Endothelial cell of umbilical vein (primary cell): ENCODE results near the gene FSIP1. TPM values are rescaled to one million over a fixed set of nuclear protein-coding genes. Genes with fewer than 3 reads are reported as not detected.
A peak's percentile ranks its signal among the peaks of the same experiment; 100 is the strongest.

ENCODE experiments used
- BruUV-seq: library from RNA; stranded (reverse); fragments of 400-500 nt; replicated peaks from 2 replicates; lab custom pipeline; 2021; lab: Mats Ljungman, UMichigan
- CTCF ChIA-PET: fragments of 300-600, 350-600 bp; sonication (Branson Sonifier 250); formaldehyde crosslinking; loops from one replicate; lab custom pipeline; 2021; ENCODE audit warnings: antibody characterized with exemption, inconsistent platforms; lab: Charles Lee
- POLR2A ChIA-PET: fragments of 300-600, 350-600 bp; sonication (Branson Sonifier 250); formaldehyde crosslinking; loops from one replicate; lab custom pipeline; 2021; ENCODE audit warnings: antibody characterized with exemption, inconsistent platforms; lab: Charles Lee
- DNase-seq: peaks from one replicate; pipeline ENCODE4 v3.0.0-alpha.2; 2011; ENCODE audit warnings: low read depth, low spot score
- FAIRE-seq: peaks from 2 replicates; lab custom pipeline; 2011; peaks lifted over from hg19 to GRCh38; lab: Jason Lieb, UNC
- H2AFZ ChIP-seq: 2 replicates; pipeline ENCODE4 v1.6.0; 2012; ENCODE audit warnings: low read depth, low read length, control low read depth, inconsistent platforms
- H3K27ac ChIP-seq: 2 replicates; pipeline ENCODE4 v1.5.1; 2011; ENCODE audit warnings: low read depth, mild to moderate bottlenecking, control low read depth, low read length, moderate library complexity; ENCODE audit not compliant: insufficient read depth
- H3K27me3 ChIP-seq, 2 experiments: 2 replicates each; pipeline versions ENCODE4 v1.6.0 to v1.6.1; 2011; ENCODE audit warnings: low read length in 2 of 2, mixed read lengths in 1 of 2; ENCODE audit not compliant: control insufficient read depth in 2 of 2, insufficient read depth in 2 of 2
- H3K36me3 ChIP-seq, 2 experiments: 2 replicates in 1 of 2; 3 replicates in 1 of 2; pipeline ENCODE4 v1.5.1; 2011; ENCODE audit warnings: low read length in 2 of 2, mild to moderate bottlenecking in 1 of 2, moderate library complexity in 1 of 2; ENCODE audit not compliant: control insufficient read depth in 2 of 2, insufficient read depth in 2 of 2; ENCODE audit errors: extremely low read depth in 1 of 2
- H3K4me1 ChIP-seq: 3 replicates; pipeline ENCODE4 v1.5.1; 2011; ENCODE audit warnings: mild to moderate bottlenecking, low read length; ENCODE audit not compliant: control insufficient read depth, insufficient read depth; ENCODE audit errors: extremely low read depth
- H3K4me2 ChIP-seq: 2 replicates; pipeline ENCODE4 v1.6.1; 2011; ENCODE audit warnings: low read length, control low read depth, mixed read lengths; ENCODE audit not compliant: insufficient read depth
- H3K4me3 ChIP-seq, 3 experiments: fragments of 200-600 bp in 1 of 3; sonication (generic), shearing (Covaris generic) in 1 of 3; replicated peaks in 1 of 3; 2 replicates each; pipeline ENCODE4 v1.5.1; 2011 to 2016; ENCODE audit warnings: control low read depth in 3 of 3, low read length in 3 of 3, mild to moderate bottlenecking in 2 of 3, inconsistent platforms in 1 of 3, low read depth in 1 of 3, moderate library complexity in 1 of 3; ENCODE audit not compliant: insufficient read depth in 1 of 3
- H3K79me2 ChIP-seq: 2 replicates; pipeline ENCODE4 v1.6.0; 2012; ENCODE audit warnings: low read length, inconsistent platforms; ENCODE audit not compliant: control insufficient read depth, insufficient read depth
- H3K9ac ChIP-seq: replicated peaks from 2 replicates; pipeline ENCODE3; 2011; ENCODE audit warnings: low read length, control low read depth; ENCODE audit not compliant: insufficient read depth; ENCODE audit errors: extremely low read depth
- H3K9me1 ChIP-seq: replicated peaks from 3 replicates; pipeline ENCODE4 v1.6.0; 2011; ENCODE audit warnings: mild to moderate bottlenecking, low read length; ENCODE audit not compliant: control insufficient read depth, insufficient read depth; ENCODE audit errors: extremely low read depth
- H3K9me3 ChIP-seq: replicated peaks from 2 replicates; pipeline ENCODE4 v1.5.1; 2012; ENCODE audit warnings: low read length, inconsistent platforms; ENCODE audit not compliant: control insufficient read depth, insufficient read depth
- H4K20me1 ChIP-seq: replicated peaks from 2 replicates; pipeline ENCODE3; 2011; ENCODE audit warnings: mild to moderate bottlenecking, low read length; ENCODE audit not compliant: control insufficient read depth, insufficient read depth; ENCODE audit errors: extremely low read depth
- EZH2 ChIP-seq: IDR thresholded peaks from 2 replicates; pipeline ENCODE4 v1.6.1; 2012; ENCODE audit warnings: borderline replicate concordance, low read depth, mild to moderate bottlenecking, moderate library complexity, low read length, inconsistent platforms; ENCODE audit not compliant: severe bottlenecking
- FOS ChIP-seq: IDR thresholded peaks from 2 replicates; pipeline ENCODE4 v1.6.1; 2011; ENCODE audit warnings: mild to moderate bottlenecking, low read length, moderate library complexity, borderline replicate concordance; ENCODE audit not compliant: insufficient read depth
- GATA2 ChIP-seq: IDR thresholded peaks from 2 replicates; pipeline ENCODE4 v1.7.0; 2011; ENCODE audit warnings: low read depth, mild to moderate bottlenecking, moderate library complexity, mixed read lengths, low read length; ENCODE audit not compliant: insufficient read length, insufficient read depth
- JUN ChIP-seq: IDR thresholded peaks from 2 replicates; pipeline ENCODE4 v1.6.1; 2011; ENCODE audit warnings: borderline replicate concordance, low read depth; ENCODE audit not compliant: insufficient read length, insufficient read depth
- MYC ChIP-seq: IDR thresholded peaks from one replicate; pipeline ENCODE4 v1.6.1; 2011; ENCODE audit warnings: mild to moderate bottlenecking, low read depth, low read length
- POLR2A ChIP-seq: IDR thresholded peaks from 2 replicates; pipeline ENCODE4 v1.6.1; 2012; ENCODE audit warnings: low read depth, mild to moderate bottlenecking, control low read depth, low read length
- POLR2AphosphoS5 ChIP-seq: IDR thresholded peaks from 2 replicates; pipeline ENCODE4 v1.6.1; 2012; ENCODE audit warnings: low read depth, mild to moderate bottlenecking, control low read depth, low read length, moderate library complexity; ENCODE audit not compliant: insufficient read depth
- dilution Hi-C: fragments of 300-500 bp; cut with MboI; formaldehyde crosslinking; loops from one replicate; pipeline ENCODE4 v1.15.0; 2019; ENCODE audit warnings: low sequenced_read_pairs; ENCODE audit not compliant: extremely low pct_ligation_motif_present
- intact Hi-C: fragments of 100-400 bp; cut with micrococcal nuclease; formaldehyde crosslinking; loops from one replicate; pipeline ENCODE4 v1.10.0; 2022
- polyA plus RNA-seq, 4 experiments: library from polyadenylated mRNA; depleted of rRNA in 3 of 4; stranded (reverse) in 3 of 4; unstranded in 1 of 4; fragments of >200 nt; gene quantifications; 2 replicates each; pipeline versions ENCODE4 v1.2.1 to v1.2.3, GENCODE V29; 2011 to 2012; ENCODE audit warnings: missing spikeins in 1 of 4
- total RNA-seq: library from RNA; stranded (reverse); gene quantifications from 2 replicates; pipeline ENCODE4 v1.2.3, GENCODE V29; 2021
- TF ChIP-seq, protein P1 (sequence below): IDR thresholded peaks from 2 replicates; pipeline ENCODE4 v1.6.1; 2011; ENCODE audit not compliant: insufficient read depth, insufficient read length
- TF ChIP-seq, protein P2 (sequence below), 2 donors: IDR thresholded peaks; 1 replicate in 1 of 2; 2 replicates in 1 of 2; pipeline ENCODE4 v1.5.1; 2011; ENCODE audit warnings: low read length in 2 of 2, mild to moderate bottlenecking in 2 of 2, moderate library complexity in 2 of 2, control low read depth in 1 of 2, inconsistent platforms in 1 of 2, low read depth in 1 of 2; ENCODE audit not compliant: insufficient read depth in 1 of 2; ENCODE audit errors: extremely low read depth in 1 of 2

The FSIP1 gene
- total and polyA plus RNA-seq, 2 donors (not counting 3 experiments of a cell fraction or from before 2014, with no cell fraction given): 0.23 to 1.1 TPM

DNA sequence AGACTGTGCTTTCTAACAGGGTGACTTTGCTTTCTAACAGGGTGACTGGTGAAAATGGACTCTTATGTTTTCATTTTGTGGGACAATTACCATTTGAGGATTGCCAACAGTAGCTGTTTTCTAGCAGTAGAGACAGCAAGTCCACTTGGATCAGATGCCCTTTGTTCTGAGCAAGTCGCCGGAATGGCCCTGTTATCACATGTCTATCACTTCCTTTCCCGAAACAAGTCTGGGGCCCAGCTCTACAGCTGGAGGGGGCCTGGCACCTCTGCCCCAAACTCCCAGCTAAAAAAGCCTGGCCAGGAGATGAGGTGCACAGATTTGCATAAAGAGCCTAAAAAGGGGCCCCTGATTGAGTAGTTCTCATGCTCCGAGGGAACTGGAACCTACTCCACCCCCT lies 157.2 kb downstream of the FSIP1 start:
- no peaks in the 10 kb centered on the region for H3K36me3 ChIP-seq
- no peaks in the 10 kb centered on the region for H4K20me1 ChIP-seq
- H3K9me1 ChIP-seq: no peaks in the 10 kb centered on the region
- peak overlapping the region; percentile 87 for H3K27ac ChIP-seq
- H3K4me2 ChIP-seq: no peak overlapping the region
- CTCF ChIA-PET: interaction anchor here (1.0 to 6.1 kb wide), 10 partner anchors 12 to 132 kb away, joined by 3 to 49 read pairs (median 4); no protein-coding TSS in a partner anchor
- dilution Hi-C loops: no loop called here
- POLR2A ChIA-PET: interaction anchor here (0.6 to 2.2 kb wide), 3 partner anchors 26 to 444 kb away, joined by 4 to 13 read pairs (median 4); partner anchors contain the start of gene THBS1
- H3K9me3 ChIP-seq: no peaks in the 10 kb centered on the region
- peak; percentile 26 for FAIRE-seq
- no TSS peak for BruUV-seq
- DNase-seq: peak; percentile 39
- peaks cover 54% of the 10 kb centered on the region for H3K4me1 ChIP-seq
- H3K27me3 ChIP-seq: no peaks in the 10 kb centered on the region
- H3K4me3 ChIP-seq: no peak overlapping the region
- intact Hi-C loops: loop anchor here (5.0 to 10.0 kb wide), 3 partner anchors 37 to 299 kb away; partner anchors contain the start of gene GPR176
- peak overlapping the region; percentile 20 for H3K9ac ChIP-seq
- no peaks in the 10 kb centered on the region for H3K79me2 ChIP-seq
- TF ChIP-seq JUN (no peak), MYC (no peak), GATA2 (no peak), EZH2 (no peak), FOS (no peak), POLR2AphosphoS5 (no peak), POLR2A (no peak)
- TF ChIP-seq, protein P1, sequence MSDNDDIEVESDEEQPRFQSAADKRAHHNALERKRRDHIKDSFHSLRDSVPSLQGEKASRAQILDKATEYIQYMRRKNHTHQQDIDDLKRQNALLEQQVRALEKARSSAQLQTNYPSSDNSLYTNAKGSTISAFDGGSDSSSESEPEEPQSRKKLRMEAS: no peak
- TF ChIP-seq, protein P2, sequence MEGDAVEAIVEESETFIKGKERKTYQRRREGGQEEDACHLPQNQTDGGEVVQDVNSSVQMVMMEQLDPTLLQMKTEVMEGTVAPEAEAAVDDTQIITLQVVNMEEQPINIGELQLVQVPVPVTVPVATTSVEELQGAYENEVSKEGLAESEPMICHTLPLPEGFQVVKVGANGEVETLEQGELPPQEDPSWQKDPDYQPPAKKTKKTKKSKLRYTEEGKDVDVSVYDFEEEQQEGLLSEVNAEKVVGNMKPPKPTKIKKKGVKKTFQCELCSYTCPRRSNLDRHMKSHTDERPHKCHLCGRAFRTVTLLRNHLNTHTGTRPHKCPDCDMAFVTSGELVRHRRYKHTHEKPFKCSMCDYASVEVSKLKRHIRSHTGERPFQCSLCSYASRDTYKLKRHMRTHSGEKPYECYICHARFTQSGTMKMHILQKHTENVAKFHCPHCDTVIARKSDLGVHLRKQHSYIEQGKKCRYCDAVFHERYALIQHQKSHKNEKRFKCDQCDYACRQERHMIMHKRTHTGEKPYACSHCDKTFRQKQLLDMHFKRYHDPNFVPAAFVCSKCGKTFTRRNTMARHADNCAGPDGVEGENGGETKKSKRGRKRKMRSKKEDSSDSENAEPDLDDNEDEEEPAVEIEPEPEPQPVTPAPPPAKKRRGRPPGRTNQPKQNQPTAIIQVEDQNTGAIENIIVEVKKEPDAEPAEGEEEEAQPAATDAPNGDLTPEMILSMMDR (IDR thresholded peaks at IDR 0.05; ENCODE audit: extremely low read depth in 1 of 2, insufficient read depth in 1 of 2, low read depth in 1 of 2, low read length in 2 of 2): no peak
- no peak overlapping the region for H2AFZ ChIP-seq
